Loucy (cell line): Measurements from ENCODE around the gene ZDHHC16.

Source experiments
- EZH2phosphoT487 ChIP-seq: fragments of 200-600 bp; IDR thresholded peaks from 2 replicates; pipeline ENCODE4 v1.6.1; 2018; ENCODE audit warnings: antibody characterized with exemption, mild to moderate bottlenecking, moderate library complexity, borderline replicate concordance
- TF ChIP-seq, protein P1 (sequence below): fragments of 200-600 bp; sonication (generic); conservative IDR thresholded peaks from 2 replicates; pipeline ENCODE4 v1.5.1; 2014; ENCODE audit warnings: mild to moderate bottlenecking, antibody characterized with exemption, low read length

DNA sequence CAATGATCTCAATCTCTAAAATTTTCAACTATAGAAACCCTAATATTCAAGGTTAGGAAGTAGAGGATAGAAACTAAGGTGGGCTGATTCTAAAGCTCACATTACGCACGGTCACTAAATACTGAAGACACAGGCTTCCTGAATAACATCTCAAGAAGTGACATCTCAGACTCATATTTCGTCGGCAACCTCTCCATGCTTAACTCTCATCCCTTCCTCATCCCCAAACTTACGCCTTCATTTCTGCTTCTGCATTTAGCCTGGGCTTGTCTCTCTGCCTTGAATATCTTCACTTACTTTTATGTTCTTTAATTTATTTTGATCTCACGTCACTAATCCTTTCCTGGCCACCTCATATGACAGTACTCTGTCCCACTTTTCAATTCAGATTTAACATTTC lies 10.8 kb upstream of the ZDHHC16 start:
- TF ChIP-seq, protein P1, sequence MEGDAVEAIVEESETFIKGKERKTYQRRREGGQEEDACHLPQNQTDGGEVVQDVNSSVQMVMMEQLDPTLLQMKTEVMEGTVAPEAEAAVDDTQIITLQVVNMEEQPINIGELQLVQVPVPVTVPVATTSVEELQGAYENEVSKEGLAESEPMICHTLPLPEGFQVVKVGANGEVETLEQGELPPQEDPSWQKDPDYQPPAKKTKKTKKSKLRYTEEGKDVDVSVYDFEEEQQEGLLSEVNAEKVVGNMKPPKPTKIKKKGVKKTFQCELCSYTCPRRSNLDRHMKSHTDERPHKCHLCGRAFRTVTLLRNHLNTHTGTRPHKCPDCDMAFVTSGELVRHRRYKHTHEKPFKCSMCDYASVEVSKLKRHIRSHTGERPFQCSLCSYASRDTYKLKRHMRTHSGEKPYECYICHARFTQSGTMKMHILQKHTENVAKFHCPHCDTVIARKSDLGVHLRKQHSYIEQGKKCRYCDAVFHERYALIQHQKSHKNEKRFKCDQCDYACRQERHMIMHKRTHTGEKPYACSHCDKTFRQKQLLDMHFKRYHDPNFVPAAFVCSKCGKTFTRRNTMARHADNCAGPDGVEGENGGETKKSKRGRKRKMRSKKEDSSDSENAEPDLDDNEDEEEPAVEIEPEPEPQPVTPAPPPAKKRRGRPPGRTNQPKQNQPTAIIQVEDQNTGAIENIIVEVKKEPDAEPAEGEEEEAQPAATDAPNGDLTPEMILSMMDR: no peak
- TF ChIP-seq EZH2phosphoT487: no peak
